Measurements from ENCODE around the gene P2RY1.
"Not testable (repeated sequence)": the region's sequence is repeated elsewhere in the genome, so short reads cannot be mapped to it uniquely, and the experiment has no call there.

The P2RY1 gene

DNA sequence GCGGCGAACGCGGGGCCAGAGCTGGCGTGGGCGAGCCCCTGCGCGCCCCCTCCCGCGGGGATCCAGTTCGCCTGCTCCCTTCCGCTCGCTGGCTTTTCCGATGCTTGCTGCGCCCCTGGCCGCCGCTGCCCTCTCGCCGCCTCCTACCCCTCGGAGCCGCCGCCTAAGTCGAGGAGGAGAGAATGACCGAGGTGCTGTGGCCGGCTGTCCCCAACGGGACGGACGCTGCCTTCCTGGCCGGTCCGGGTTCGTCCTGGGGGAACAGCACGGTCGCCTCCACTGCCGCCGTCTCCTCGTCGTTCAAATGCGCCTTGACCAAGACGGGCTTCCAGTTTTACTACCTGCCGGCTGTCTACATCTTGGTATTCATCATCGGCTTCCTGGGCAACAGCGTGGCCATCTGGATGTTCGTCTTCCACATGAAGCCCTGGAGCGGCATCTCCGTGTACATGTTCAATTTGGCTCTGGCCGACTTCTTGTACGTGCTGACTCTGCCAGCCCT is 721 bp downstream of the P2RY1 start:
- peak overlapping the region; percentile 45 to 69 (median 51) for H3K4me3 ChIP-seq
- peak overlapping the region; percentile 52 to 90 (median 81) for H3K27ac ChIP-seq

DNA sequence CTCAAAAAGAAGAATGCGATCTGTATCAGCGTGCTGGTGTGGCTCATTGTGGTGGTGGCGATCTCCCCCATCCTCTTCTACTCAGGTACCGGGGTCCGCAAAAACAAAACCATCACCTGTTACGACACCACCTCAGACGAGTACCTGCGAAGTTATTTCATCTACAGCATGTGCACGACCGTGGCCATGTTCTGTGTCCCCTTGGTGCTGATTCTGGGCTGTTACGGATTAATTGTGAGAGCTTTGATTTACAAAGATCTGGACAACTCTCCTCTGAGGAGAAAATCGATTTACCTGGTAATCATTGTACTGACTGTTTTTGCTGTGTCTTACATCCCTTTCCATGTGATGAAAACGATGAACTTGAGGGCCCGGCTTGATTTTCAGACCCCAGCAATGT is 1.3 kb downstream of the P2RY1 start:
- H3K4me3 ChIP-seq, result peak overlapping the region; percentile 45 to 69 (median 51)
- peak overlapping the region in 2 of 21 experiments; percentile 82 to 86 for H3K27ac ChIP-seq

DNA sequence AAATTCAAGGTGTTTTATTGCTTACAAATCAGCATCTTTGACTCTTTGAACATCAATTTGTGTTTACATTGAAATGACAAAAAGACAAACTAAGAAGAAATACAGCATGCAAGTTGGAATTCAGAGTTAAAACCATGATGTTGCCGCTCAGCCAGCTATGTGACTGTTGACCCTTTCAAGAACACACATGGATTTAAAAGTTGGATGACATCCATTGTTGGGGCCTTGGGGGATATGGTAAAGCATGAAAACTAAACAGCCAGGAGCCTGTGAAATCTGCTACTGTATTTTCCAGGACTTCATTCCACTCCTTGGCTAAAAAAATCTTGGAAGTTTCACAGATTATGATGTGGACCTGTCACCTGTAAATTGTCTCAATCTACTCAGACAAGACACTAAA is 4.6 kb downstream of the P2RY1 start:
- Histone ChIP-seq H3K27ac (no peak overlapping the region), H3K4me3 (no peak overlapping the region)

DNA sequence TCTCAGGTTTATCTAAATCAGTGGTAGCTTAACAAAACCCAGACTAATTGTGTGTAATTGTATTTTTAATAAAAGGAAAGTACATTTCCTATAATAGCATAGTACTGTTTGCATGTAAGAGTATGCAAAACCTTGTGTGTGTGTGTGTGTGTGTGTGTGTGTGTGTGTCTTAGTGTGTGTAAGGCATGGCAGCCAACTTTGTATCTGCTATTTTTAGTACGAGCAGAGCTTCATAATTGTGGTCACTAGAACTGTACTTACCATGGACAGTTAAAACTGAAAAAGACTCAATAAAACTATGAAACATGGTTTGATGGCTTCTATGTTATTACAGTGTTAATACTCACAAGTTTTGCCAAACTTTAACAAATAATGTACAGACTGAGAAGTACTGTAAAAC is 6.2 kb downstream of the P2RY1 start:
- H3K27ac ChIP-seq, result no peak overlapping the region
- no peak overlapping the region for H3K4me3 ChIP-seq

DNA sequence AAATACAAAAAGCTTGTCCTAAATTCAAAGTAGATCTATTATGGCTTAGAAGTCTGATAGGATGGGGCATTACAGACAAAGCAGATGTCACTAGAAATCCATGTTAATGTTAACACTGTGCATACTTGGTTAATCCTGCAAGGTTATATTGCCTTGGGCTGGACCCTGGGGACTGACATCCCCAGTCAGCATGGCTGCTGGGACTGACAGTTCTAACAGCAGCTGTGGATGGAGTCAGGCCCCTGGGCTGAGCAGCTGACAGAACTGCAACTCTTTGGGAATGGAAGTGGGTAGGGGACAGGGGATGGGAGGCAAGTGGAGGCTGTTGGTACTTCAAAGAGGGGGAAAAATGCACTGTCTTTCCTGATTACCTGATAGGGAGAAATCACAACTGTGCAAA is 7.5 kb downstream of the P2RY1 start:
- Histone ChIP-seq H3K27ac (no peak overlapping the region), H3K4me3 (no peak overlapping the region)

DNA sequence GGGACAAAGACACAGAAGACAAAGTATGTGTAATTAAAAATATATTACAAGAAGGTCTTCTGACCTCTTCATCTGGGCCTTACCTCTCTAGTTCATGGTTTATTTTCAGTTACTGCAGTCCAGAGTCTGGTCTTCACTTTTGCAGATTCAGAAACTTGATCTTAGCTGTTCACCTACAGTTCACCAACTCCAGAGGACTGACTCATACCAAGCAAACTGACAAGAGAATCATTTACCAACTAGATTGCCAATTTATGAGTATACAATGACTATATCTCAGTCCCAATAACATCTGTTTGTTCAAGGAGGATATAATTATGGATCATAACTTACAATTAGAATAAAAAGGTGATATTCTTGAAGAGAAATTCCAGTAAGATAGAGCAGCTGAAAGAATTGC is 9.0 kb downstream of the P2RY1 start:
- Histone ChIP-seq H3K4me3 (no peak overlapping the region), H3K27ac (no peak overlapping the region)

DNA sequence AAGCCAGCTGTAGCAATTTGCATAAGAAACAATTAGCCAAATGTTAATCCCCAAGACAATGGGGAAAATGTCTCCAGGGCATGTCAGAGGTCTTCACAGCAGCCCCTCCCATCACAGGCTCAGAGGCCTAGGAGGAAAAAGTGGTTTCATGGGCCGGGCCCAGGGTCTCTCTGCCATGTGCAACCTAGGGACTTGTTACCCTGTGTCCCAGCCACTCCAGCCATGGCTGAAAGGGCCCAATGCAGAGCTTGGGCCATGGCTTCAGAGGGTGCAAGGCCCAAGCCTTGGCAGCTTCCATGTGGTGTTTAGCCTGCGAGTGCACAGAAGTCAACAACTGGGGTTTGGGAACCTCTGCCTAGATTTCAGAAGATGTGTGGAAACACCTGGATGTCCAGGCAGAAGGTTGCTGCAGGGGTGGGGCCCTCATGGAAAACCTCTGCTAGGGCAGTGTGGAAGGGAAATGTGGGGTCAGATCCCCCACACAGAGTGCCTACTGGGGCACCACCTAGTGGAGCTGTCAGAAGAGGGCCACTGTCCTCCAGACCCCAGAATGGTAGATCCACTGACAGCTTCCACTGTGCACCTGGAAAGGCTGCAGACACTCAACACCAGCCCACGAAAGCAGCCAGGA is 11.8 kb downstream of the P2RY1 start:
- not testable (repeated sequence) for H3K27ac ChIP-seq, H3K4me3 ChIP-seq

DNA sequence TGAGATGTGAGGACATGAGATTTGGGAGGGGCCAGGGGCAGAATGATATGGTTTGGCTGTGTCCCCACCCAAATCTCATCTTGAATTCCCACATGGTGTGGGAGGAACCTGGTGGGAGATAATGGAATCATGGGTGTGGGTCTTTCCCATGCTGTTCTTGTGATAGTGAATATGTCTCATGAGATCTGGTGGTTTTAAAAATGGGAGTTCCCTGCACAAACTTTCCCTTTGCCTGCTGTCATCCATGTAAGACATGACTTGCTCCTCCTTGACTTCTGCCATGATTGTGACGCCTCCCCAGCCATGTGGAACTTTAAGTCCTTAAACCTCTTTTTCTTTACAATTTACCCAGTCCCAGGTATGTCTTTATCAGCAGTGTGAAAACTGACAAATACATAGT is 12.7 kb downstream of the P2RY1 start:
- H3K4me3 ChIP-seq, H3K27ac ChIP-seq: not testable (repeated sequence)

DNA sequence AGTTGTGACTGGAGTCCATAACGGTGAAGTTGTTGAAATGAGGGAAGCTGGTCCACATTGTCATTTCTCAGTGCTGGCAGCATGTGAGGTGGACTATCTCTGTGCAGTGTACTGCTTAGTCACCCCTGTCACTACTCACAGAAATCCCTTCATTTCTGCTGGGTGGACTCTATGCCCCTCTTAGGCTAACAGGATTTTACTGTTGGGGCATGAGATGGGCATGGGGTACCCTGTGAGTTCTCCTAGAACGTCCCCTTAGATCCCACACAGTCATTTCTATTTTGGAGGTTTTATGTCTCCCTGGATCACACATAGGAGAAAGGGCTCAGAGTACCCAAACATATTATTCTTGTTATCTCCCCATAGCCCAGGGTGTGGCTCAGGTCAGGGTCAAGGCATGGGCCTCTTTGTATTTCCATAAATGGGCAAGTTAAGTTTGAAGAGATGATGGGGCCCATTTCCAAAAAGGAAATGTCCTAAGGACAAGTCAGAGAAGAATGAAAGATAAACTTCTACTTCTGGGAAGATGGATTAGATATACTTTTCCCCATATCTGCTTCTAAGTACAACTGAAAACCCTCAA is 15.2 kb downstream of the P2RY1 start:
- H3K27ac ChIP-seq, result no peak overlapping the region
- no peak overlapping the region for H3K4me3 ChIP-seq

DNA sequence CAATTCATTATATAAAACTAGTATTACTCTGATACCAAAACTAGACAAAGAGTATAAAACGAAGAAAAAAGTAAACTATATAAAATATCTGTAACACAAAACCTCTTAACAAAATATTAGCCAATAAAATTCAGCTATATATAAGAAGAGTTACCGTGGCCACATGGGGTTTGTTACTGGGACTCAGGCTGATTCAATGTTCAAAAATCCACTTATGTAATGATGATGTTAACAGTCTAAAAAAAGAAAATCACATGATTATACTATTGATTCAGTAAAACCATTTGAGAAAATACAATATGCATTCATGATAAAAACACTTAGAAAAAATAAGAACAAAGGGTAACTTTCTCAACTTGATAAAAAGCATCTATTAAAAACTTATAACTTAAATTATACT is 18.3 kb downstream of the P2RY1 start:
- H3K27ac ChIP-seq, result no peak overlapping the region

DNA sequence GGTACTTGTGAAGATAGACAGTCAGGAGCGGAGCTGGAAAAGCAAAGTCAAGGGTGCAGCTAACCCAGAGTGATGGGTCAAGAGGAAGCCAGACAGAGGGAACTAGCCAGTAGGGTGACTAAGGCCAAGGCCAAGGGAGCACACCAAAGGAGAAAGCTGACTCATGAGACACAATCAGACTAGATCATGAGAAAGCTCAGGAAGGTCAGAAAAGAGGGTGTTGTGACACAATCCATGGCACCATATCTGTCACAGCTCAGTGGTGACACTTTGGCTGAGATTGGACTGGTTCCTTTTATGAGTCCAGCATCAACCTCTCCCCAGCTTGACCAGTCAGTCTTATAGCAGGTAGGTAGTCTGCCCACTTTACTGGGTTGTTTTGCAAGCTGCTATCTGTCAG is 22.2 kb downstream of the P2RY1 start:
- no peak overlapping the region for H3K27ac ChIP-seq

More for the DNA sequence above, 18.3 kb downstream of the P2RY1 start:
- no peak overlapping the region for H3K4me3 ChIP-seq

DNA sequence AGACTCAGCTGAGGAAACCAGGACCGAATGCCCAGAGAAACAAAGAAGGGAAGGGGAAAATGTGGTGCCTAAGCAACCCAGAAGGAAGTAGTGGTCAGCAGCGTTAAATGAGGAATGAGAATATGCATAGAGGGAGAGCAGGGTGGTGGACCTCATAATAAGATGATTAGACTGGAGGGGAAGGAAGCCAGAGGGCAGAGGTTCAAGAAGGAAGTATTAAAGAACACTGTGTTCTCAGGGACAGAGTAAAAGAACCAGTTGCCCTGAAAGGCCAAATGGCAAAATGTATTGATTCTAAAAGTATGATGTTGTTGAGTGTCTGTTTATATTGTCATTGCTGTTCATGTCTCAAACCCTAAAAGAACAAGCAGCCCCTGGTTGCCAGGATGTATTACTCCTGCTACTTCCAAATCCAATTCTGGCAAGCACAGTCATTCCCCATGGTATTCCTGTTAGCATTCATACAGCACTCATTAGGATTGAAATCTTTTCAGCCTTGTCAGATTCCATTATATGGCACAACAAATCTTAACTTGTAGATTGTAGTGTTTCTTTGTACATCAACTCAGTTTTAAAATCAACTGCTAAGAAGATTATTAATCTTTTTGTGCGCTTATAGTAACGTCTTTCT is 23.4 kb downstream of the P2RY1 start:
- Histone ChIP-seq H3K4me3 (no peak overlapping the region), H3K27ac (no peak overlapping the region)

More for the DNA sequence above, 22.2 kb downstream of the P2RY1 start:
- H3K4me3 ChIP-seq, result no peak overlapping the region

DNA sequence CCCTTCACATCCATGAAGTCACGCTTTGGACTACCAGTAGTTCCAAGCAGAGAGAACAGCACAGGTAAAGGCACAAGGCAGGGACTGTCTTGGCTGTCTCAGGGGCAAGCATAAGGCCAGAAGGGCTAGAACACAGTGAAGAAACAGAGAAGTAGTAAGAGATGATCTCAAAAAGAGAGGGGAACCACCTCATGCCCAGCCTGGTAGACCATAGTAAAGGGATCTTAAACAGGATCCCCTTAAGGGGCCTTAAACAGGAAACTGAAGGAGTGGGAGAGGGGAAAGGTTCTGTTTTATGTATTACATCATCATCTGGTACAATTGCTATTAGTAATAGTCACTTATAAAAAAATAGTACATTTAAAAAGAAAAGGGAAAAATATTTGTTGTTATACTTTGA is 25.8 kb downstream of the P2RY1 start:
- Histone ChIP-seq H3K27ac (no peak overlapping the region), H3K4me3 (no peak overlapping the region)

DNA sequence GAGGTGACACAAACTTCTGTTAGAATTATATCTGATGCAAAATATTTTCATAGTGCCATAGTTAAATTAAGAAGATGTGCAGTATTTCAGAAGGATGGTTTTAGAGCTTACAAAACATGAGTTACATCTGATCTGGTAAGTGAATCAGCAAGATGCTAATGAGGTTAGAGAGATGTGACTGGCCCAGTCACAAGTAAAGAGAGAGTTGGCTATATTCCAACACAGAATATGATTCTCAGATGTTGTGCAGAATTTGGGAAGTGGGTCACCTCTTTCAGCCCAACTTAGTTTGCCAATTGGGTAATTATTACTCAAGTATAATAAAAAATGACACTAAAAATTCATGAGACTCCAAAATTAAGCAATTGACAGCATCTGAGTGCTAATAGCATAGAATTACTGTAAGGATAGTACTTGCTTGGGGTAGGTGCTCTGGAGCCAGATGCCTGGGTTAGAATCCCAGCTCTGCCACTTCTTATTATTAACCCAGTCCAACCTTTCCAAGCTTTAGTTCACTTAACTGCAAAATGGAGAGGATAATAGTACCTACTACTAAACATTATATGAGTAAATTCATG is 30.8 kb downstream of the P2RY1 start:
- Histone ChIP-seq H3K27ac (no peak overlapping the region), H3K4me3 (no peak overlapping the region)

DNA sequence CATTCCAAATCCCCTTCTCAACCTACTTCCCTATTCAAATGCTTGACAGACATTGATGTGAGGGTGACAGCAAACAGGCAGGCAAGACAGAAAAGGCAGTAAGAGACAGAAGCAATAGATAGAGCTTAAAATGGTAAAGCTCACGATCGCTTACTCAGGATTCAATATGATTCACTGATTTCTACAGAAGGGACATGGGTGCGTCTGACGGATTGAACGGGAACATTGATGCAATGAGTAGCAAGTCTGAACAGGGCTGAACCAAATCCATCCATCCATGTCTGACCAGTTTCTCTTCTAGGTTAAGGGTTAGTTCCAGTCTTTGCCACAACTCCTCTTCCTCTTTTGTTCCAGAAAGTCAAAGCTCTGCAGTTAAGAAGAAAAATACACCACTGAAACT is 35.1 kb downstream of the P2RY1 start:
- peak overlapping the region in 6 of 21 experiments; percentile 5 to 39 (median 18) for H3K27ac ChIP-seq

DNA sequence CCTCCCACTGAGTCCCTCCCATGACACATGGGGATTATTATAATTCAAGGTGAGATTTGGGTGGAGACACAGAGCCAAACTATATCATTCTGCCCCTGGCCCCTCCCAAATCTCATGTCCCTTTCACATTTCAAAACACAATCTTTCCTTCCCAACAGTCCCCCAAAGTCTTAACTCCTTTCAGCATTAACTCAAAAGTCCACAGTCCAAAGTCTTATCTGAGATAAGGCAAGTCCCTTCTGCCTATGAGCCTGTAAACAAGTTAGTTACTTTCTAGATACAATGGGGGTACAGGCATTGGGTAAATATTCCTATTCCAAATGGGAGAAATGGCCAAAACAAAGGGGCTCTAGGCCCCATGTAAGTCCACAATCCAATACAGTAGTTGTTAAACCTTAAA is 38.4 kb downstream of the P2RY1 start:
- H3K4me3 ChIP-seq, H3K27ac ChIP-seq: not testable (repeated sequence)

More for the DNA sequence above, 35.1 kb downstream of the P2RY1 start:
- H3K4me3 ChIP-seq, result no peak overlapping the region

DNA sequence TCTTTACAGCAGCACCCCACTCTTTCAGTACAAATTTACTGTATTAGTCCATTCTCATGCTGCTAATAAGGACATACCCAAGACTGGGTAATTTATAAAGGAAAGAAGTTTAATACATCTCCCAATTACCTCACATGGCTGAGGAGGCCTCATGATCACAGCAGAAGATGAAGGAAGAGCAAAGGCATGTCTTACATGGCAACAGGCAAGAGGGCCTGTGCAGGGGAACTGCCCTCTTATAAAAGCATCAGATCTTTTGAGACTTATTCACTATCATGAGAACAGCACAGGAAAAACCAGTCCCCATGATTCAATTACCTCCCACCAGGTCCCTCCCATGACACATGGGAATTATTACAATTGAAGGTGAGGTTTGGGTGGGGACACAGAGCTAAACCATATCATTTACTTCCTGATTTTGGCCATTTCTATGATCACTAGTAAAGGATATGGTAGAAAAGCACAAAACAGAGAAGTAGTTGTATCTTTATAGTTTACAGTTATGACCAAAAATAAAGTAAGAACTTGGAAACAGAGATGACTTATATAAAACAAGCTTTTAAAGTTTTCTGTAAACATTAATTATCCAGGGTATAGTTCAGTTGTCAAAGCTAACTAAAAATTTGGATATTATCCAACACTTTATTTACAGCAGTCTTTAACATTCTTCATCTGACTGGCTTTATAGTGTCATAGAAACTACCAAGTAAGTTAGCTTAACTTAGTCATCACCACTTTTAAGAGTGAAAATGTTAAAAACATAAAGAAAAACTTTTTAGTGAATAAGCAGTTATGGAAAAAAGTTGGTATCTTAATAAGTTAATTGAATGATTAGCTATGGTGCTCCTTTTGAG is 40.2 kb downstream of the P2RY1 start:
- Histone ChIP-seq H3K27ac (no peak overlapping the region), H3K4me3 (no peak overlapping the region)

DNA sequence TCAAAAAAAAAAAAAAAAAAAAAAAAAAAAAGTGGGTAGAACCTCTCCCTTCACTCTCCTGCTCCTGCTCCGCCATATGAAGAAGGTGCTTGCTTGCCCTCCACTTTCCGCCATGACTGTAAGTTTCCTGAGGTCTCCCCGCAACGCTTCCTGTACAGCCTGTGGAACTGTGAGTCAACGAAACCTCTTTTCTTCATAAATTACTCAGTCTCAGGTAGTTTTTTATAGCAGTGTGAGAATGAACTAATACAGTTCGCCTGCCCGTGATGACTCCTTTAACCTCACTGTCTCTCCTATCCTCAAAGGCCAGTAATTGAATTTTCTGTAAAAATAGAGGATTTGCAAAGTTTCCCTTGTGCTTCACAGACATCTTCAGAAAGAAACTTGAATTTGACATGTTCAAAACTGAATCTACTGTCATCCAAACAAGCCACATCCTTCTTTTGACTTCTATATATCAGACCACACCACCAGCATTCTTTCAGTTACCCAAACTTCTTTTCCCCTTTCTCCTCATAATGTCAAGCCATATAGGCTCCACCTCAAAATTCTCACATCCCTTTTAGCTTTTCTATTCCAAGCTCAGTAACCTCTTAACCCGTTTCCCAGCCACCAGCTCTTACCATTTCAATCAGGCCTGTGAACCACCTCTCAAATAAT is 44.3 kb downstream of the P2RY1 start:
- H3K4me3 ChIP-seq, result no peak overlapping the region
- H3K27ac ChIP-seq, result no peak overlapping the region

DNA sequence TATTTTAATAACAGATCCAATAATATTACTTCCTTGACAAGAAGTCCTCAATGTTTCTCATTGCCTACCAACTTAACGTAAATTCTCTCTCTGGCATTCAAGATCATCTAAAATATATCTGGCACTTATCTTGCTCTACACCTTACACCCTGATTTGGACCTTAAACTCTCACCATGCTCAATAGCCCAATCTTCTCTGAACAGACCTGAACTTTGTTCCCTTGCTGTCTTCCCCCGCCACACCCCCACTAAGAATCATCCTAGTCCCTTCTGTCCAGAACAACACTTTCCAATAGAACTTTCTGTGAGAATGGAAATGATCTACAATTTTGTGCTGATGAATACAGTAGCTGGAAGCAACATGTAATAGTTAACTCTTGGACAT is 44.9 kb downstream of the P2RY1 start:
- H3K4me3 ChIP-seq, result no peak overlapping the region

DNA sequence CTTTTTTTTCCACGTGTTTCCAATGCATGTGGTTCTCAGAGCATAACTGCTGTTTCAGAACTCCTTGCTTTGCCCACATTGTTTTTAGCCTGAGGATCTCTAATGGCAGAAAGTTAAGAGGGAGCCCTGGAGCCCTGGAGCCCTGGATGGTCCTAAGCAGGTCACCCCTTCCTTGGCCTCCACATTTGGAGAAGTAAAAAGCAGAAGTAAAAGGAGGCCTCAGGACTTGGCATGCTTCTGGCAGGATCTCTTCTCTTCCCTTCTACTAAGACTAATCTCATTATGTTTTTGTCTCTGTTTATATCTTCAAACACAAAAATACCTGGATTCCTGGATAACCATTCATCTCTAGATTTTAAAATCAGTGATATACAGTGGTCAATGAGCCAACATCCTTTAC is 50.1 kb downstream of the P2RY1 start:
- Histone ChIP-seq H3K27ac (no peak overlapping the region), H3K4me3 (no peak overlapping the region)

More for the DNA sequence above, 44.9 kb downstream of the P2RY1 start:
- no peak overlapping the region for H3K27ac ChIP-seq
